Activated CD4-positive, CD25-positive, alpha-beta regulatory T cell (primary cell): ENCODE results near the gene ZCWPW1.
"Not testable (repeated sequence)": the region's sequence is repeated elsewhere in the genome, so short reads cannot be mapped to it uniquely, and the experiment has no call there.

Source experiments
- DNase-seq, 4 experiments: peaks; one replicate each; lab custom pipeline; 2025; lab: John Stamatoyannopoulos, UW

The ZCWPW1 gene

GRCh38 chr7:100352984-100353684, 75.4 kb downstream of the ZCWPW1 start:
- DNase-seq = no peak

- DNase-seq = not testable (repeated sequence)
Measured at GRCh38 chr7:100352230-100352781, 76.2 kb downstream of the ZCWPW1 start.

- no peak for DNase-seq
Measured at GRCh38 chr7:100351657-100352058, 76.8 kb downstream of the ZCWPW1 start.
